Measurements from ENCODE around the gene COX19.

GRCh38 chr7:1011297-1012003 is 36.1 kb upstream of the COX19 start:
- no peak for TF ChIP-seq POLR2A (IDR thresholded peaks at IDR 0.05)
- TF ChIP-seq, protein P1, sequence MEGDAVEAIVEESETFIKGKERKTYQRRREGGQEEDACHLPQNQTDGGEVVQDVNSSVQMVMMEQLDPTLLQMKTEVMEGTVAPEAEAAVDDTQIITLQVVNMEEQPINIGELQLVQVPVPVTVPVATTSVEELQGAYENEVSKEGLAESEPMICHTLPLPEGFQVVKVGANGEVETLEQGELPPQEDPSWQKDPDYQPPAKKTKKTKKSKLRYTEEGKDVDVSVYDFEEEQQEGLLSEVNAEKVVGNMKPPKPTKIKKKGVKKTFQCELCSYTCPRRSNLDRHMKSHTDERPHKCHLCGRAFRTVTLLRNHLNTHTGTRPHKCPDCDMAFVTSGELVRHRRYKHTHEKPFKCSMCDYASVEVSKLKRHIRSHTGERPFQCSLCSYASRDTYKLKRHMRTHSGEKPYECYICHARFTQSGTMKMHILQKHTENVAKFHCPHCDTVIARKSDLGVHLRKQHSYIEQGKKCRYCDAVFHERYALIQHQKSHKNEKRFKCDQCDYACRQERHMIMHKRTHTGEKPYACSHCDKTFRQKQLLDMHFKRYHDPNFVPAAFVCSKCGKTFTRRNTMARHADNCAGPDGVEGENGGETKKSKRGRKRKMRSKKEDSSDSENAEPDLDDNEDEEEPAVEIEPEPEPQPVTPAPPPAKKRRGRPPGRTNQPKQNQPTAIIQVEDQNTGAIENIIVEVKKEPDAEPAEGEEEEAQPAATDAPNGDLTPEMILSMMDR (IDR thresholded peaks at IDR 0.05 in 8 of 11, conservative IDR thresholded peaks at IDR 0.05 in 3 of 11), result no peak

Data from spleen (tissue), 7 donors.